Measurements from ENCODE around the gene GALNT14.

Gene GALNT14

GRCh38 chr2:30968660-30969397 lies 169.4 kb downstream of the GALNT14 start:
- Histone ChIP-seq H3K9me2 (replicated peaks; ENCODE audit: insufficient read depth, low read length) (no peaks in the 10 kb centered on the region), H3K4me1 (ENCODE audit: low read length) (no peaks in the 10 kb centered on the region), H3K4me2 (ENCODE audit: low read depth, low read length) (no peak overlapping the region), H2AFZ (ENCODE audit: low read length) (no peak overlapping the region), H3K9ac (ENCODE audit: low read length) (no peak overlapping the region), H3K27ac (ENCODE audit: low read length) (no peak overlapping the region), H3K9me3 (replicated peaks; ENCODE audit: insufficient read depth, low read length) (no peaks in the 10 kb centered on the region), H3K27me3 (replicated peaks; ENCODE audit: insufficient read depth, low read length) (no peaks in the 10 kb centered on the region), H3K79me2 (ENCODE audit: low read length) (no peaks in the 10 kb centered on the region), H3F3A (ENCODE audit: insufficient read depth, low read length) (no peaks in the 10 kb centered on the region), H4K20me1 (ENCODE audit: insufficient read depth, low read length) (no peaks in the 10 kb centered on the region), H3K36me3 (replicated peaks; ENCODE audit: insufficient read depth, low read length) (no peaks in the 10 kb centered on the region), H3K4me3 (ENCODE audit: low read length) (no peak overlapping the region)
- DNase-seq: no peak
- TF ChIP-seq CTCF (IDR thresholded peaks at IDR 0.05; ENCODE audit: low read length): no peak
- TF ChIP-seq EZH2 (optimal IDR thresholded peaks at IDR 0.05; ENCODE audit: low read depth, low read length): no peak
- TF ChIP-seq EZH2phosphoT487 (IDR thresholded peaks at IDR 0.05; ENCODE audit: low read length): no peak

GRCh38 chr2:30966786-30967185 lies 171.5 kb downstream of the GALNT14 start:
- no peaks in the 10 kb centered on the region for H3F3A ChIP-seq (ENCODE audit: insufficient read depth, low read length)
- H3K9ac ChIP-seq (ENCODE audit: low read length): no peak overlapping the region
- H3K79me2 ChIP-seq (ENCODE audit: low read length): no peaks in the 10 kb centered on the region
- H3K4me2 ChIP-seq (ENCODE audit: low read depth, low read length): no peak overlapping the region
- DNase-seq: no peak
- H2AFZ ChIP-seq (ENCODE audit: low read length): no peak overlapping the region
- no peak overlapping the region for H3K4me3 ChIP-seq (ENCODE audit: low read length)
- H3K36me3 ChIP-seq (replicated peaks; ENCODE audit: insufficient read depth, low read length): no peaks in the 10 kb centered on the region
- H4K20me1 ChIP-seq (ENCODE audit: insufficient read depth, low read length): no peaks in the 10 kb centered on the region
- no peaks in the 10 kb centered on the region for H3K27me3 ChIP-seq (replicated peaks; ENCODE audit: insufficient read depth, low read length)
- no peaks in the 10 kb centered on the region for H3K4me1 ChIP-seq (ENCODE audit: low read length)
- H3K27ac ChIP-seq (ENCODE audit: low read length): no peak overlapping the region
- H3K9me3 ChIP-seq (replicated peaks; ENCODE audit: insufficient read depth, low read length): no peaks in the 10 kb centered on the region
- H3K9me2 ChIP-seq (replicated peaks; ENCODE audit: insufficient read depth, low read length): no peaks in the 10 kb centered on the region
- no peak for TF ChIP-seq EZH2phosphoT487 (IDR thresholded peaks at IDR 0.05; ENCODE audit: low read length)
- TF ChIP-seq CTCF (IDR thresholded peaks at IDR 0.05; ENCODE audit: low read length): no peak
- no peak for TF ChIP-seq EZH2 (optimal IDR thresholded peaks at IDR 0.05; ENCODE audit: low read depth, low read length)

GRCh38 chr2:30965022-30965531 lies 173.2 kb downstream of the GALNT14 start:
- Histone ChIP-seq H3F3A (ENCODE audit: insufficient read depth, low read length) (no peaks in the 10 kb centered on the region), H3K9me2 (replicated peaks; ENCODE audit: insufficient read depth, low read length) (no peaks in the 10 kb centered on the region), H2AFZ (ENCODE audit: low read length) (no peak overlapping the region), H3K4me1 (ENCODE audit: low read length) (no peaks in the 10 kb centered on the region), H3K36me3 (replicated peaks; ENCODE audit: insufficient read depth, low read length) (no peaks in the 10 kb centered on the region), H3K4me2 (ENCODE audit: low read depth, low read length) (no peak overlapping the region), H3K9me3 (replicated peaks; ENCODE audit: insufficient read depth, low read length) (no peaks in the 10 kb centered on the region), H3K9ac (ENCODE audit: low read length) (no peak overlapping the region), H4K20me1 (ENCODE audit: insufficient read depth, low read length) (no peaks in the 10 kb centered on the region), H3K79me2 (ENCODE audit: low read length) (no peaks in the 10 kb centered on the region), H3K27me3 (replicated peaks; ENCODE audit: insufficient read depth, low read length) (no peaks in the 10 kb centered on the region), H3K27ac (ENCODE audit: low read length) (no peak overlapping the region), H3K4me3 (ENCODE audit: low read length) (no peak overlapping the region)
- TF ChIP-seq EZH2 (optimal IDR thresholded peaks at IDR 0.05; ENCODE audit: low read depth, low read length) (no peak), CTCF (IDR thresholded peaks at IDR 0.05; ENCODE audit: low read length) (no peak)
- DNase-seq: no peak
